Mucosa of stomach (tissue), 1 donor: Measurements from ENCODE around the gene DENND1A.
"Not testable (repeated sequence)": the region's sequence is repeated elsewhere in the genome, so short reads cannot be mapped to it uniquely, and the experiment has no call there.

Experiments used
- H3K27me3 ChIP-seq: one replicate; pipeline ENCODE4 v1.7.0; 2013; ENCODE audit warnings: mild to moderate bottlenecking, low read length; ENCODE audit not compliant: control insufficient read depth, insufficient read depth
- H3K36me3 ChIP-seq: one replicate; pipeline ENCODE4 v1.7.0; 2013; ENCODE audit warnings: low read length; ENCODE audit not compliant: control insufficient read depth, insufficient read depth
- H3K4me1 ChIP-seq: one replicate; pipeline ENCODE4 v1.7.0; 2013; ENCODE audit warnings: mild to moderate bottlenecking, low read length; ENCODE audit not compliant: control insufficient read depth, insufficient read depth
- H3K4me3 ChIP-seq: one replicate; pipeline ENCODE4 v1.7.0; 2013; ENCODE audit warnings: low read length
- H3K9ac ChIP-seq: one replicate; pipeline ENCODE4 v1.7.0; 2013; ENCODE audit warnings: mild to moderate bottlenecking, low read length, moderate library complexity
- H3K9me3 ChIP-seq: one replicate; pipeline ENCODE4 v1.7.0; 2013; ENCODE audit warnings: mild to moderate bottlenecking, low read length, moderate library complexity; ENCODE audit not compliant: control insufficient read depth
- donor health status: Pancreatic carcinoma.

The DENND1A gene

GRCh38 chr9:123926941-123927340 is 3.0 kb downstream of the DENND1A start:
- H3K36me3 ChIP-seq = no peaks in the 10 kb centered on the region
- H3K9me3 ChIP-seq = no peaks in the 10 kb centered on the region
- no peak overlapping the region for H3K9ac ChIP-seq
- H3K4me1 ChIP-seq = peaks cover 60% of the 10 kb centered on the region
- H3K27me3 ChIP-seq = no peaks in the 10 kb centered on the region
- H3K4me3 ChIP-seq = no peak overlapping the region

- Histone ChIP-seq H3K27me3 (no peaks in the 10 kb centered on the region), H3K4me1 (peaks cover 58% of the 10 kb centered on the region), H3K9ac (no peak overlapping the region), H3K36me3 (no peaks in the 10 kb centered on the region), H3K4me3 (no peak overlapping the region), H3K9me3 (no peaks in the 10 kb centered on the region)
Measured at GRCh38 chr9:123925819-123926218, 4.1 kb downstream of the DENND1A start.

GRCh38 chr9:123925161-123925560 is 4.8 kb downstream of the DENND1A start:
- no peaks in the 10 kb centered on the region for H3K27me3 ChIP-seq
- peaks cover 52% of the 10 kb centered on the region for H3K4me1 ChIP-seq
- H3K36me3 ChIP-seq = no peaks in the 10 kb centered on the region
- no peaks in the 10 kb centered on the region for H3K9me3 ChIP-seq
- no peak overlapping the region for H3K4me3 ChIP-seq
- H3K9ac ChIP-seq = no peak overlapping the region

GRCh38 chr9:123924727-123925126 is 5.2 kb downstream of the DENND1A start:
- Histone ChIP-seq H3K9me3 (no peaks in the 10 kb centered on the region), H3K4me1 (peaks cover 52% of the 10 kb centered on the region), H3K4me3 (no peak overlapping the region), H3K9ac (no peak overlapping the region), H3K27me3 (no peaks in the 10 kb centered on the region), H3K36me3 (no peaks in the 10 kb centered on the region)

GRCh38 chr9:123923884-123924283 is 6.0 kb downstream of the DENND1A start:
- H3K27me3 ChIP-seq = no peaks in the 10 kb centered on the region
- H3K4me1 ChIP-seq = peaks cover 49% of the 10 kb centered on the region
- H3K4me3 ChIP-seq = no peak overlapping the region
- no peak overlapping the region for H3K9ac ChIP-seq
- no peaks in the 10 kb centered on the region for H3K9me3 ChIP-seq
- H3K36me3 ChIP-seq = no peaks in the 10 kb centered on the region

GRCh38 chr9:123923377-123923776 is 6.5 kb downstream of the DENND1A start:
- no peaks in the 10 kb centered on the region for H3K36me3 ChIP-seq
- no peak overlapping the region for H3K9ac ChIP-seq
- no peaks in the 10 kb centered on the region for H3K27me3 ChIP-seq
- H3K4me3 ChIP-seq = no peak overlapping the region
- H3K9me3 ChIP-seq = no peaks in the 10 kb centered on the region
- H3K4me1 ChIP-seq = peaks cover 44% of the 10 kb centered on the region

GRCh38 chr9:123922911-123923310 is 7.0 kb downstream of the DENND1A start:
- H3K9ac ChIP-seq = no peak overlapping the region
- no peaks in the 10 kb centered on the region for H3K9me3 ChIP-seq
- H3K4me1 ChIP-seq = peaks cover 40% of the 10 kb centered on the region
- H3K27me3 ChIP-seq = no peaks in the 10 kb centered on the region
- H3K4me3 ChIP-seq = no peak overlapping the region
- no peaks in the 10 kb centered on the region for H3K36me3 ChIP-seq

- Histone ChIP-seq H3K9ac (no peak overlapping the region), H3K4me3 (no peak overlapping the region), H3K36me3 (no peaks in the 10 kb centered on the region), H3K9me3 (no peaks in the 10 kb centered on the region), H3K27me3 (no peaks in the 10 kb centered on the region), H3K4me1 (peaks cover 35% of the 10 kb centered on the region)
Measured at GRCh38 chr9:123922431-123922830, 7.5 kb downstream of the DENND1A start.

GRCh38 chr9:123914517-123915196 is 15.3 kb downstream of the DENND1A start:
- no peaks in the 10 kb centered on the region for H3K36me3 ChIP-seq
- no peaks in the 10 kb centered on the region for H3K4me1 ChIP-seq
- no peaks in the 10 kb centered on the region for H3K27me3 ChIP-seq
- no peak overlapping the region for H3K4me3 ChIP-seq
- H3K9me3 ChIP-seq = no peaks in the 10 kb centered on the region
- no peak overlapping the region for H3K9ac ChIP-seq

- H3K9ac ChIP-seq = no peak overlapping the region
- H3K4me3 ChIP-seq = no peak overlapping the region
- no peaks in the 10 kb centered on the region for H3K4me1 ChIP-seq
- H3K36me3 ChIP-seq = no peaks in the 10 kb centered on the region
- no peaks in the 10 kb centered on the region for H3K27me3 ChIP-seq
- no peaks in the 10 kb centered on the region for H3K9me3 ChIP-seq
Measured at GRCh38 chr9:123912167-123912897, 17.6 kb downstream of the DENND1A start.

GRCh38 chr9:123911024-123911423 is 18.9 kb downstream of the DENND1A start:
- H3K4me1 ChIP-seq = no peaks in the 10 kb centered on the region
- H3K9ac ChIP-seq = no peak overlapping the region
- H3K9me3 ChIP-seq = no peaks in the 10 kb centered on the region
- no peak overlapping the region for H3K4me3 ChIP-seq
- H3K27me3 ChIP-seq = no peaks in the 10 kb centered on the region
- H3K36me3 ChIP-seq = no peaks in the 10 kb centered on the region

GRCh38 chr9:123909192-123909591 is 20.7 kb downstream of the DENND1A start:
- not testable (repeated sequence) for H3K9me3 ChIP-seq, H3K36me3 ChIP-seq, H3K9ac ChIP-seq, H3K27me3 ChIP-seq, H3K4me3 ChIP-seq, H3K4me1 ChIP-seq
